Endometrial microvascular endothelial cells (primary cell): ENCODE results near the gene PDE4C. TPM values are rescaled to one million over a fixed set of nuclear protein-coding genes. Genes with fewer than 3 reads are reported as not detected.

Experiments
- in situ Hi-C: cut with HindIII; loops from 2 replicates; pipeline ENCODE4 v1.10.0; 2017; ENCODE audit warnings: low sequenced_read_pairs, low pct_unique_long_range_greater_than_20kb; ENCODE audit errors: inconsistent ontology term
- total RNA-seq: library from RNA; depleted of rRNA; stranded (reverse); fragments of >200 nt; gene quantifications from one replicate; pipeline ENCODE4 v1.2.3, GENCODE V29; 2015; ENCODE audit errors: inconsistent ontology term

Gene PDE4C
- total RNA-seq, 1 donor from 2014 or later, result not detected

DNA sequence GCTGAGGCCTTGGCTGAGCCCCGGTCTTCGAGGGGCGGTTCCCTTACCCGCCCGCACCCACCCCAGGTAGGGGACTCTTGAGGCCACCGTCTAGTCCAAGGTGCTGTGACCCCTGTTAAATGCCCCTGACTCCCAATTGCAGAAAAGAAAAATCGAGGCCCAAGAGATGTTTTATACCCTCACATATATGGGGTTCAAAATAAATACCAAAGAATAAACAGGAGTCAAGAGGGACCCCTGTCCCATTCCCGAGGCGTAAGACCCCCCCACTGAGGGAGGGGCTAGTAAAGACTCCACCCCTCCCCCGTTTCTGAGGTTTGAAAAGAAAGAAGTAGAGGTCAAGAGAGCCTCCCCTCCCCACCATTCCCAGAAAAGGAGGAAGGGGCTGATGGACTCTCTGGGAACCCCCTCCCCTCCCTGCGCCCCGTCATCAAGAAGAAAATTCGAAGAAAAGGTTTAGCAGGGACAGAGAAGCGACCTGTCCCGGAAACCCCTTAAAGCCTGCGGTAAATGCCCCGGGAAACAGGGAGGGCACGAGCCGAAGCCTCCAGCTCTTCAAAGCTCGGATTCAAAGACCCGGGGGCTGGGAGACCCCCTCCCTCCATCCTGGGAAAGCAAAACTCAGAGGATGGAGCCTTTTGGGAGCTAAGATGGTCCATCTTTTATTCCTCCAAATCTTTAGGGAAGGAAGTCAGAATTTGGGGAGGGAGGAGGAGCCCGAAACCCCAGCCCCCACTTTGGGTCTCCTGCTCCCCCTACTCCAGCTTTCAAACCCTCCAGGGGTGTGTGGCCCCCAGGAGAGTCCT lies 21.6 kb downstream of the PDE4C start:
- in situ Hi-C loops, result no loop called here

DNA sequence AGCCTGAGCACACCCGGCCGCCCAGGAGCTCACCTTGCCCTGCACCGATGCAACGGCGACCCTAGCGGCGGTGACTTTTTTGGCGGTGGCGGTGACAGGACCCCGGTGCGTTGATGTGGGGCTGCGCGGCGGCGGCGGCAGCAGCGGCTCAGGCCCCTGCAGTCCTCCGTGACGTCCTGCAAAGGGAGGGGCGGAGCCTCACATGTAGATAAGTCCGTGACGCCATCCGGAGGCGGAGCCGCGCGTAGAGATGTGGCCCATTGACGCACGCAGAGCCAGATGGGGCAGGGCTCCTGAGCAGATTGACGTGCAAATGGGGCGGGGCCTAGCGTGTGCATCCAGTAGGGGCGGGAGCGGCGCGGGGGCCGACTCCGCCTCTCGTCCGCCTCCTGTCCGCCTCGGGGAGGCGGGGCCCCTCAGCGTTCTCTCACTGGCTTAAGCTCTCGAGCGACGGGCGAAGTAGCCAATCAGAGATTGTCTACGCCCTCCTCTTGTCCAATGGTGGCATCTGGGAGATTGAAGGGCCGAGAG lies 22.3 kb downstream of the PDE4C start, which contains the start of gene RAB3A:
RAB3A (minus strand) TSS at position 180 of the 531 bp plus-strand sequence. CDS start 1,302 bp downstream, outside the sequence.
- in situ Hi-C loops, result no loop called here

DNA sequence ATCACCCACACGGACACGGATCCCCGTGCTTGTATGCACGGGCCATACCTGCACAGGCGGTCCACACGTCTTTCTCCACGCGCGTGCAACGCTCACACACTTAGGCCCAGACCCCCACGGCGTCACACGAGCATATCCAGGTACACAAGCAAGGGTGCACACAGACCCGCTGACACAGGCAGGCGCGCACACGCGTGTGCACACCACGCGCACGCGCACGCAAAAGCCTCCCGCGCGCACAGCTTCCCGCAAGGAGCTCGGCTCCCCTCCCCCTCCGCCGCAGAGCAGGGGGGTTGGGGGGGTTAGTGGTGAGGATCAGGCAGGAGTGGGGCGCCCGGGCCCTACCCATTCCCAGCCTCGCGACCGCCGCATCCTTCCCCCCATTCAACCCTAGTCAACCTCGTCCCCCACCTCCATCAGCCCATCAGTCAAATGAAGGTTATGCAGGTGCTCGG lies 22.8 kb downstream of the PDE4C start:
- in situ Hi-C loops, result no loop called here

GRCh38 chr19:18202778-18203407 lies 23.3 kb downstream of the PDE4C start:
- in situ Hi-C loops, result no loop called here

DNA sequence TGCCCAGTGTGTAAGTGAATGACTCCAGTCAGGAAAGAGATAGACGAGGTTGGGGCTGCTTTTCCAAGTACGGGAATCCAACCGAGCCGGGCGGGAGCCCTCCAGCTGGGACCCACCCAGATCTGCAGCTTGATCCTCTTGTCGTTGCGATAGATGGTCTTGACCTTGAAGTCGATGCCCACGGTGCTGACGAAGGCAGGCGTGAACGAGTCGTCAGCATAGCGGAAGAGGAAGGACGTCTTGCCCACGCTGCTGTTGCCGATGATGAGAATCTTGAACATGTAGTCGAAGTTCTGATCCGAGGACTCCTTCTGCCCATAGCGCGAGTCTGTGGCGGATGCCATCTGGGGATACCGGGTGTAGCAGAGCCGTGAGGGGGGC lies 23.9 kb downstream of the PDE4C start:
- in situ Hi-C loops, result no loop called here

GRCh38 chr19:18198374-18198773 lies 27.9 kb downstream of the PDE4C start:
- in situ Hi-C loops, result no loop called here

DNA sequence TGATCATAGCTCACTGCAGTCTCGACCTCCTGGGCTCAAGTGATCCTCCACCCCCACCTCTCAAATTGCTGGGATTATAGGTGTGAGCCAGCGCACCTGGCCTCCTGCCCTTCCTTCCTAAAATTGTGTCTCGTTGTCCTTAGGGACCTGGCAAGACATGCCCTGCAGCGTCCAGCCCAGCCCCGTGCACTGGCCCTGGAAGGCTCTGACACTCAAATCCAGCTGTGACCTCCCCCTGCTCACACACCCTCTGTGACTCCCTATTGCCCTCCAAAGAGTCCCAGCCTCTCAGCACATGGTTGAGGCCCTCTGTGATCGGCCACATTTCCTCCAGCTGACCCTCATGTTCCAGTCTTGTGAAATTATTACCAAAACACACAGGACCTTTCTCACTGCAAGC lies 28.3 kb downstream of the PDE4C start:
- in situ Hi-C loops, result no loop called here

- in situ Hi-C loops, result no loop called here
Observed at GRCh38 chr19:18197306-18197705, 28.9 kb downstream of the PDE4C start.

DNA sequence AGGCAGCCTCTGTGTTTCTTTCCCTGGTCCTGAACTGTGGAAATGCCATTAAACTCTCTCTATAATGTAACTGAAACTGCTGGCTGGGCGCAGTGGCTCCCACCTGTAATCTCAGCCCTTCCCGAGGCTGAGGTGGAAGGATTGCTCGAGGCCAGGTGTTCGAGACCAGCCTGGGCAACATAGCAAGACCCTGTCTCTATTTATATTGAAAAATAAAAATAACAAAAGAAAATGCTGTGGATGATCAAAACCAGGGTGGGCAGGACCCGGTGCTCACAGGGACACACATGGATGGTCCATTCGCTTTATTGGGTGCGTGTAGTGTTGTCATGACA lies 29.8 kb downstream of the PDE4C start:
- in situ Hi-C loops, result no loop called here

GRCh38 chr19:18194554-18195238 lies 31.5 kb downstream of the PDE4C start:
- in situ Hi-C loops, result no loop called here

DNA sequence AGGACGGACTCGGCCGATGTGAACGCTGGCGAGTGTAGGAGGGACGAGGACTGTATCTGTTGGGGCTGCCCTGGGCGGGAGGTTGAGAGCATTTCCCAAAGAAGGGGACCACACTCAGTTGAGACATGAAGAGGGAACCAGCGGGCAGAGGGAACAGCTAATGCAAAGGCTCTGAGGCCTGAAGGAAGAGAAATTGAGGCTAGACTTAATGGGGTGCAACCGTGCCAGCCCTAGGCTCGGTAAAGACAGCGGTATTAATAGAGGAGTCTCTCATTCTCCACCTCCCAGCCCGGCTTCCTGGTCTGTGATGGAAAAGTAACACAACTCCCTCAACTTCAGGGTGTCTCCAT lies 32.1 kb downstream of the PDE4C start:
- in situ Hi-C loops, result no loop called here

DNA sequence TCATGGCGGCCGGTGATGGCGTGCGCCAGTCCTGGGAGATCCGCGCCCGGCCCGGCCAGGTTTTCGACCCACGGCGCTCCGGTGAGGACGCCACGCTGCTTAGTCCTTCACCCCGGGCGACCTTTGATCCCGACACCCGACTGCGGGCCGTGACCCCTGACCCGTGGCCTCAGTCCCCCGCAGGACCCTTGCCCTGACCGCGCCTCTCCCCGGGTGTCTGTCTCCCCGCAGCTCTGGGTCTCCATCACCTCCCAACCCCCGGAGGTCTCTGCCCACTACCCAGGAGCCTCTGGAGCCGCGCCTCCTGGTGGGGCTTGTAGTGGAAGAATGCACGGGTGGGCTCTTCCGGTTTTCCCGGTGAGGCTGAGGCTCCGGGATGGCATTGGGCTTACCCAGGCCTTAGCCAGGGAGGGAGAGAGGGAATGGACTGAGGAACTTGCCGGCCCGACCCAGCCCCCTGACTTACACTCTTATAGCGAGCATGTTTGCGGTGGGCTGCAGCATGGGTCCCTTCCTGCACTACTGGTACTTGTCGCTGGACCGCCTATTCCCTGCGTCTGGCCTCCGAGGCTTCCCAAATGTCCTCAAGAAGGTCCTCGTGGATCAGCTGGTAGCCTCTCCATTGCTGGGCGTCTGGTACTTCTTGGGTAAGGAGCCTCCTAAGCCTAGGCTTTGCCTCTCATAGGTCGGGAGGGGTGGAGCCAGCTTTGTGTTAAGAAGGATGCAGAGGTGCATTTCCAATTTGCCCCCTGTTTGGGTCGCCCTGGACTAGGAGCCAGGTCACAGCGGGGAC lies 32.7 kb downstream of the PDE4C start:
- in situ Hi-C loops, result no loop called here

GRCh38 chr19:18192673-18193387 lies 33.4 kb downstream of the PDE4C start, which contains the start of gene MPV17L2:
MPV17L2 (plus strand) TSS chr19:18193218; CDS start chr19:18193282, 64 bp downstream.
- in situ Hi-C loops, result no loop called here

DNA sequence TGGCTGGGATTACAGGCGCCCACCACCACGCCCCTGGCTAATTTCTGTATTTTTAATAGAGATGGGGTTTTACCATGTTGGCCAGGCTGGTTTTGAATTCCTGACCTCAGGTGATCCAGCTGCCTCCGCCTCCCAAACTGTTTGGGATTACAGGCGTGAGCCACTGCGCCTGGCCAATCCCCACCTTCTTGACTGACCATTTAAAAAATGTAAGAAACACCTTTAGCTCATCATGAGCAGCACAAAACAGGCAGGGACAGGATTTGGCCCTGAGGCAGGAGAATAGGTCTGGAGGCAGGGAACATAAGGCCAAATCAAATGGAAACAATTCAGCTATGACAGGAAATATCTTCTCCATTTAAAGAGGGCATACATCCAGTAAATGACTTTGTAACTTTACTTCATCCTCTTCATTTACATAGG lies 34.6 kb downstream of the PDE4C start:
- in situ Hi-C loops, result no loop called here

DNA sequence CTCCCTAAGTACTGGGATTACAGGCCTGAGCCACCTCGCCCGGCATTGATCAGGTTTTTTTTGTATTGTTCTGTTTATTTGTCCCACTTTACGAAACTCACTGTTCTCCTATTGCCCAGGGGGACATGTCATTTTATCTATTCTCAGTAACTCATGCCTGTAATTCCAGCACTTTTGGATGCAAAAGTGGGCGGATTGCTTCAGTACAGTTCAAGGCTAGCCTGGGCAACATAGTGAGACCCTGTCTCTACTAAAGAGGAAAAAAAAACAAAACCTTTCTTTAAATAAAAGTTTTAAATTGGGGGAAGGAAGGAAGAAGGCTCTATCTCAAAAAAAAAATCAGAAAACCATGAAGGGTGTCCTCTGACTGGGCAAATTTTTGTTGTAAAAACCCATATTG lies 36.0 kb downstream of the PDE4C start:
- in situ Hi-C loops, result no loop called here

GRCh38 chr19:18185538-18185937 lies 40.7 kb downstream of the PDE4C start:
- in situ Hi-C loops, result no loop called here

DNA sequence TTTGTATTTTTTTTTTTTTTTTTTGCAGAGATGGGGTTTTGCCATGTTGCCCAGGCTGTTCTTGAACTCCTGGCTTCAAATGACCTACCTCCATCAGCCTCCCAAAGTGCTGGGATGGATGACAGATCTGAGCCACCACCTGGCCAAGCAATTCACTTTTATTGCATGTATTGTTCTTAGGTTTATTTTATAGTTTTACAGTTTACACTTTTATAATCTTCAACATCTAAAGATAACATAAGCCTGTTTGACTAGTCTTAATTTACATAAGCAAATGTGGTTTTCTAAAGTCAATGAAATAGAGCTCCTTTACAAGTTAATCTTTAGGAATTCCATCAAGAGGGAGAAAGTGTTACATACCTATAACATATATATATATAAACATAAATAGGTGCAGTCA lies 42.7 kb downstream of the PDE4C start:
- in situ Hi-C loops, result no loop called here

DNA sequence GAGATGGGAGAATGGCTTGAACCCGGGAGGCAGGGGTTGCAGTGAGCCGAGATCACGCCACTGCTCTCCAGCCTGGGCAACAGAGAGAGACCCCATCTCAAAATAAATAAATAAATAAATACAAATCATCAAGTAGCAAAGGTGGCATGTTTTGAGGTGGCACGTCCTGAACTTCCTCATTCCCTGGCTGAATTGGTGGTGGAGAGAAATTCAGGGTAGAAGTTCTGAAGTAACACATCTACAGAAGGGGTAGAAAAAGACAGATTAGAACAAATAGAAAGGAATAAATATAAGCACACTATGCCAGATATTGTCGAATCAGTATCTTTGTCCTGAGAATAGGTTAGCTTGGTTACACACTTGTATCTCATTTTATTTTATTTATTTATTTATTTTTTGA lies 46.3 kb downstream of the PDE4C start:
- in situ Hi-C loops, result no loop called here
